ENCODE results near the gene RRAGB.
"Not testable (repeated sequence)": the region's sequence is repeated elsewhere in the genome, so short reads cannot be mapped to it uniquely, and the experiment has no call there.

Gene RRAGB

GRCh38 chrX:55738969-55739368, 21.4 kb downstream of the RRAGB start:
- Histone ChIP-seq H3K27me3 (ENCODE audit: control insufficient read depth in 3 of 3, insufficient read depth in 3 of 3, low read depth in 1 of 3, low read length in 3 of 3) (no peaks in the 10 kb centered on the region), H2AK5ac (ENCODE audit: low read depth, low read length) (no peak overlapping the region), H2AFZ (ENCODE audit: low read length) (no peak overlapping the region), H3K36me3 (replicated peaks in 1 of 2; ENCODE audit: control insufficient read depth in 2 of 2, insufficient read depth in 2 of 2, low read length in 2 of 2) (peaks cover 4 to 9% of the 10 kb centered on the region in 2 donors), H3K14ac (ENCODE audit: low read length) (no peak overlapping the region), H3K9ac (ENCODE audit: low read depth, low read length, poor library complexity) (no peak overlapping the region), H3K27ac (replicated peaks; ENCODE audit: low read length) (no peak overlapping the region), H3K4me1 (ENCODE audit: control insufficient read depth in 2 of 2, insufficient read depth in 1 of 2, low read depth in 1 of 2, low read length in 2 of 2) (no peaks in the 10 kb centered on the region), H2BK15ac (ENCODE audit: low read length) (no peak overlapping the region), H2BK120ac (ENCODE audit: low read depth, low read length) (no peak overlapping the region), H3K79me1 (ENCODE audit: low read depth, low read length) (no peaks in the 10 kb centered on the region), H3K4ac (ENCODE audit: low read length) (no peak overlapping the region), H3K4me2 (ENCODE audit: insufficient read depth, low read length, poor library complexity, severe bottlenecking) (no peak overlapping the region), H2BK12ac (ENCODE audit: low read length) (no peak overlapping the region), H3K9me3 (replicated peaks in 1 of 2; ENCODE audit: control insufficient read depth in 2 of 2, insufficient read depth in 1 of 2, low read depth in 1 of 2, low read length in 2 of 2) (no peaks in the 10 kb centered on the region), H3K18ac (ENCODE audit: low read length) (no peak overlapping the region), H4K91ac (ENCODE audit: low read depth, low read length, poor library complexity) (no peak overlapping the region), H4K8ac (ENCODE audit: low read depth, low read length) (no peak overlapping the region), H3K4me3 (ENCODE audit: low read length in 2 of 2) (no peak overlapping the region), H2BK5ac (ENCODE audit: low read length) (no peak overlapping the region), H3K23ac (ENCODE audit: low read depth, low read length, poor library complexity) (no peak overlapping the region)
- no peak for DNase-seq (ENCODE audit: low spot score)
- no CpG with 5 or more reads among the region's 4 CpGs for WGBS, 2 donors (ENCODE audit: extremely low coverage in 2 of 2, insufficient read length in 2 of 2, insufficient replicate concordance in 1 of 2)

- H3K23ac ChIP-seq (ENCODE audit: low read depth, low read length, poor library complexity) = no peak overlapping the region
- H2AK5ac ChIP-seq (ENCODE audit: low read depth, low read length) = no peak overlapping the region
- no peak overlapping the region for H3K9ac ChIP-seq (ENCODE audit: low read depth, low read length, poor library complexity)
- no peak overlapping the region for H2AFZ ChIP-seq (ENCODE audit: low read length)
- H3K4ac ChIP-seq (ENCODE audit: low read length) = no peak overlapping the region
- no peak overlapping the region for H3K27ac ChIP-seq (replicated peaks; ENCODE audit: low read length)
- H3K4me2 ChIP-seq (ENCODE audit: insufficient read depth, low read length, poor library complexity, severe bottlenecking) = no peak overlapping the region
- H3K36me3 ChIP-seq (replicated peaks in 1 of 2; ENCODE audit: control insufficient read depth in 2 of 2, insufficient read depth in 2 of 2, low read length in 2 of 2) = peaks cover 4 to 9% of the 10 kb centered on the region in 2 donors
- H4K8ac ChIP-seq (ENCODE audit: low read depth, low read length) = no peak overlapping the region
- H2BK120ac ChIP-seq (ENCODE audit: low read depth, low read length) = no peak overlapping the region
- no peaks in the 10 kb centered on the region for H3K4me1 ChIP-seq (ENCODE audit: control insufficient read depth in 2 of 2, insufficient read depth in 1 of 2, low read depth in 1 of 2, low read length in 2 of 2)
- no peak overlapping the region for H3K18ac ChIP-seq (ENCODE audit: low read length)
- no peak overlapping the region for H2BK12ac ChIP-seq (ENCODE audit: low read length)
- no peaks in the 10 kb centered on the region for H3K27me3 ChIP-seq (ENCODE audit: control insufficient read depth in 3 of 3, insufficient read depth in 3 of 3, low read depth in 1 of 3, low read length in 3 of 3)
- no peaks in the 10 kb centered on the region for H3K9me3 ChIP-seq (replicated peaks in 1 of 2; ENCODE audit: control insufficient read depth in 2 of 2, insufficient read depth in 1 of 2, low read depth in 1 of 2, low read length in 2 of 2)
- no peak overlapping the region for H2BK5ac ChIP-seq (ENCODE audit: low read length)
- H4K91ac ChIP-seq (ENCODE audit: low read depth, low read length, poor library complexity) = no peak overlapping the region
- no peak overlapping the region for H3K4me3 ChIP-seq (ENCODE audit: low read length in 2 of 2)
- H3K14ac ChIP-seq (ENCODE audit: low read length) = no peak overlapping the region
- no peaks in the 10 kb centered on the region for H3K79me1 ChIP-seq (ENCODE audit: low read depth, low read length)
- no CpG with 5 or more reads among the region's 2 CpGs for WGBS, 2 donors (ENCODE audit: extremely low coverage in 2 of 2, insufficient read length in 2 of 2, insufficient replicate concordance in 1 of 2)
- no peak for DNase-seq (ENCODE audit: low spot score)
- H2BK15ac ChIP-seq (ENCODE audit: low read length) = no peak overlapping the region
These were observed 25.1 kb downstream of the RRAGB start for GRCh38 chrX:55742649-55743048.

- not testable (repeated sequence) for H3K36me3 ChIP-seq (replicated peaks in 1 of 2; ENCODE audit: control insufficient read depth in 2 of 2, insufficient read depth in 2 of 2, low read length in 2 of 2); H3K4me3 ChIP-seq (ENCODE audit: low read length in 2 of 2); H3K27ac ChIP-seq (replicated peaks; ENCODE audit: low read length); H2BK12ac ChIP-seq (ENCODE audit: low read length); H3K4ac ChIP-seq (ENCODE audit: low read length); H3K79me1 ChIP-seq (ENCODE audit: low read depth, low read length); H2AK5ac ChIP-seq (ENCODE audit: low read depth, low read length); H3K9me3 ChIP-seq (replicated peaks in 1 of 2; ENCODE audit: control insufficient read depth in 2 of 2, insufficient read depth in 1 of 2, low read depth in 1 of 2, low read length in 2 of 2); H3K23ac ChIP-seq (ENCODE audit: low read depth, low read length, poor library complexity); H3K27me3 ChIP-seq (ENCODE audit: control insufficient read depth in 3 of 3, insufficient read depth in 3 of 3, low read depth in 1 of 3, low read length in 3 of 3); H2AFZ ChIP-seq (ENCODE audit: low read length); H3K9ac ChIP-seq (ENCODE audit: low read depth, low read length, poor library complexity); H2BK120ac ChIP-seq (ENCODE audit: low read depth, low read length); H2BK5ac ChIP-seq (ENCODE audit: low read length); H4K8ac ChIP-seq (ENCODE audit: low read depth, low read length); H3K4me2 ChIP-seq (ENCODE audit: insufficient read depth, low read length, poor library complexity, severe bottlenecking); H3K14ac ChIP-seq (ENCODE audit: low read length); H4K91ac ChIP-seq (ENCODE audit: low read depth, low read length, poor library complexity); DNase-seq (ENCODE audit: low spot score); H3K18ac ChIP-seq (ENCODE audit: low read length); H3K4me1 ChIP-seq (ENCODE audit: control insufficient read depth in 2 of 2, insufficient read depth in 1 of 2, low read depth in 1 of 2, low read length in 2 of 2); H2BK15ac ChIP-seq (ENCODE audit: low read length)
- no CpG with 5 or more reads among the region's 24 CpGs for WGBS, 2 donors (ENCODE audit: extremely low coverage in 2 of 2, insufficient read length in 2 of 2, insufficient replicate concordance in 1 of 2)
These were observed 30.9 kb downstream of the RRAGB start for GRCh38 chrX:55748463-55748862.

- Histone ChIP-seq H2AFZ (ENCODE audit: low read length) (no peak overlapping the region), H3K27ac (replicated peaks; ENCODE audit: low read length) (no peak overlapping the region), H3K4ac (ENCODE audit: low read length) (no peak overlapping the region), H3K9ac (ENCODE audit: low read depth, low read length, poor library complexity) (no peak overlapping the region), H3K79me1 (ENCODE audit: low read depth, low read length) (no peaks in the 10 kb centered on the region), H3K14ac (ENCODE audit: low read length) (no peak overlapping the region), H2BK15ac (ENCODE audit: low read length) (no peak overlapping the region), H4K8ac (ENCODE audit: low read depth, low read length) (no peak overlapping the region), H3K36me3 (replicated peaks in 1 of 2; ENCODE audit: control insufficient read depth in 2 of 2, insufficient read depth in 2 of 2, low read length in 2 of 2) (peaks cover 0 to 2% of the 10 kb centered on the region in 2 donors), H3K4me1 (ENCODE audit: control insufficient read depth in 2 of 2, insufficient read depth in 1 of 2, low read depth in 1 of 2, low read length in 2 of 2) (no peaks in the 10 kb centered on the region), H2BK120ac (ENCODE audit: low read depth, low read length) (no peak overlapping the region), H4K91ac (ENCODE audit: low read depth, low read length, poor library complexity) (no peak overlapping the region), H3K9me3 (replicated peaks in 1 of 2; ENCODE audit: control insufficient read depth in 2 of 2, insufficient read depth in 1 of 2, low read depth in 1 of 2, low read length in 2 of 2) (no peaks in the 10 kb centered on the region), H3K23ac (ENCODE audit: low read depth, low read length, poor library complexity) (no peak overlapping the region), H3K18ac (ENCODE audit: low read length) (no peak overlapping the region), H2BK5ac (ENCODE audit: low read length) (no peak overlapping the region), H3K27me3 (ENCODE audit: control insufficient read depth in 3 of 3, insufficient read depth in 3 of 3, low read depth in 1 of 3, low read length in 3 of 3) (no peaks in the 10 kb centered on the region), H3K4me3 (ENCODE audit: low read length in 2 of 2) (no peak overlapping the region), H3K4me2 (ENCODE audit: insufficient read depth, low read length, poor library complexity, severe bottlenecking) (no peak overlapping the region), H2BK12ac (ENCODE audit: low read length) (no peak overlapping the region), H2AK5ac (ENCODE audit: low read depth, low read length) (no peak overlapping the region)
- DNase-seq (ENCODE audit: low spot score) = no peak
- no CpG with 5 or more reads among the region's 1 CpG for WGBS, 2 donors (ENCODE audit: extremely low coverage in 2 of 2, insufficient read length in 2 of 2, insufficient replicate concordance in 1 of 2)
These were observed 32.7 kb downstream of the RRAGB start for GRCh38 chrX:55750256-55750655.

Measured in neuronal stem cell (in vitro differentiated cells).